Ishikawa (cell line): Measurements from ENCODE around the gene VWA3B.

ENCODE experiments used
- CEBPB ChIP-seq: IDR thresholded peaks from 2 replicates; pipeline ENCODE4 v1.6.1; 2012
- TF ChIP-seq, protein P1 (sequence below): IDR thresholded peaks from 2 replicates; pipeline ENCODE4 v1.6.1; 2012

DNA sequence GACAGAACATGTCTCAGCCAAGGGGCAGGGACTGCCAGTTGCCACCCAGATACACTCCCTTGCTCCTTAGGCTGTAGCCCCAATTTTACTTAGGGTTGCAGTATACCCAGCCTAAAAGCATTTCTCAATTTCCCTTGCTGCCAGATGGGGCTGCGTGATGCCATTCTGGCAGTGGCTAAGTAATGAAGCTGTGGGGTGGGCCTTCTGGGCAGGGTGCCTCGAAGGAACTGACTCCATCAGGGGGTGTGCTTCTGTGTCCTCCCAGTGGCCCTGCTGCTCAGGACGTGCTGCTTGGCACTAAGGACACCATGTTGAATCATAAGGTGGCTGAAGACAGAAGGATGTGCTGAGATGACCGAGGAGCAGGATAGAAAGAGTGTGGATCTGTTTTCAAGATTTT is 74.2 kb downstream of the VWA3B start:
- TF ChIP-seq CEBPB = no peak
- TF ChIP-seq, protein P1, sequence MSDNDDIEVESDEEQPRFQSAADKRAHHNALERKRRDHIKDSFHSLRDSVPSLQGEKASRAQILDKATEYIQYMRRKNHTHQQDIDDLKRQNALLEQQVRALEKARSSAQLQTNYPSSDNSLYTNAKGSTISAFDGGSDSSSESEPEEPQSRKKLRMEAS = no peak
